Activated CD4-positive, alpha-beta T cell treated with anti-CD3 and anti-CD28 coated beads for 24 hours (primary cell): Measurements from ENCODE around the gene THAP4.
A peak's percentile ranks its signal among the peaks of the same experiment; 100 is the strongest.

Experiments
- DNase-seq, 2 donors: peaks; one replicate each; pipeline ENCODE4 v3.0.0-alpha.2; 2020; ENCODE audit warnings: low read depth in 2 of 2

Gene THAP4

GRCh38 chr2:241638940-241639339 is 2.0 kb upstream of the THAP4 start:
- DNase-seq, result no peak

DNA sequence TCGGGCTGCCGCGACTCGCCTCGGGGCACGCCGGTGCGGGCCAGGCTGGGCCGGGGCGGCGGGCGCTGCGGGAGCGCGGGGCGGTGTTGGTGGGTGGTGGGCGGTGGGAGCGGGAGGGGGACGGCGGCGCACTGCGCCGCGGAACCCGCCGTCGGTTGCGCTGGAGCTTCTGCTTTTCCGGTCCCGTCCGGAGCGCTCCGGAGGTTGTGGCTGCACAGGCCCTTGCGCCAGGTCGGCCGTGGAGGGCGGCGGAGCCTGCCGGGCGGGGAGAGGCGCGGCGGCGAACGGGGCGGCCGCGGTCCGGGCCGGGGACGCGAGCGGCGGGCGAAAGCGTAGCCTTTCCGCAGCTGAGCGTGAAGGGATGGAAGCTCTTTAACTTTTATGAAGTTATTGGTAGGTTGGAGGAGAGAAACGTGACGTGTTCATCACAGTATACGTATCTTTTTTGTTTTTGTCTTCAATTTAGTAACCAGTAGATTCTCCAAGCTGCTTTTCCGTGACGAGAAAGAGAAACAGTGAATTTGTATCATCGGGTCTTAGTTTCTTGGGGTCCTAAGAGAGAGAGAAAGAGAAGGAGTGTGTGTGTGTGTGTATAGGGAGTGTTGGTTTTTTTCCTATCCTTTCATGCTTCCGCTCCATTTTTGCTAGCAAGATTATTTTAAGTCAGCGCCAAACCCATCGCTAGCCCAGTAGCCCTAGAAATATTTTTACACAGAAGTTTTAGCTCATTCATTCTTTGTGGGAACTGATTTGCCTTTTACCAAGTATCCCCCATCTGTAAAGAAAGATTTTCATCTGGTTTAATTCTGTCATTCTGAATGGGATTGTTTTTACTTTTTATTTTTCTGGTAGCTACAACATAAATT is 1.1 kb upstream of the THAP4 start:
- DNase-seq, result peak; percentile 39

GRCh38 chr2:241636182-241637017 is 558 bp downstream of the THAP4 start:
- peak in 1 of 2 donors; percentile 18 for DNase-seq

DNA sequence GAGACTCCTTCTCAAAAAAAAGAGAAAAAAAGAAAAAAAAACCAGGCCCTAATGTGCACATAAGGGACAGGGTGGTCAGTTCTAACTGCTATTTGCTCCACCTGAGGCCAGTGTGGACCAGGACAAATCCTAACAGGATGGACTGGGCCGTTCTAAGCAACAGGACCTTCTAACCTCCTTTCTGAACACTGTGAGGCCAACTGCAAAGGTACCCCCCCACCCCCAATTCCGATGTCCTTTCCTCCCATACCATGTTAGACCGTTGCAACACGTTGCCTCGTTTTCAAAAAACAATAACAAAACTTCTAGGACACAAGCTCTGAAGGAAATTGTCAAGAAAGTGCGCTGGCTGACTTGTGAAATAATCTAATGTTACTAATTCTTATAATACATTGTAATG is 1.2 kb downstream of the THAP4 start:
- DNase-seq, result no peak

DNA sequence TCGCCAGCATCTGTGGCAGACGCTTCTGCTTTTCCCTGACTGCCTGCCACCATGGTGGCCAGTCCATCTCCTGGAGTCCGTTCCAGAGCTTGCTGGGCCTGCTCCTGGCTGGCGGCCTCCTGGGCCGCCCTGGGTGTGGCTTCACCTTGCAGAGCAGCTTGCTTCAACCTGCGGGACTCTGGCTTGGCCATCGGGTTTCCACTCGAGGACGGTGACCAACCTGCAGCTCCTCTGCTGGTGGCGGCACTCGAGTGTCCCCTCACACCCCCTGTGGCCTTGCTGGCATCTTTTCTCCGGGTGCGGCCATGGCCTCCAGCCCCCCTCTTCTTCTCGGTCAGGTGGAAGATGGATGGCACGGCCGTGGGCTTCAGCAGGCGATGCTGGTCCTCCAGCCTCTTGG is 3.4 kb downstream of the THAP4 start:
- DNase-seq, result no peak

- DNase-seq, result no peak
Measured at GRCh38 chr2:241632478-241633325, 4.3 kb downstream of the THAP4 start.

GRCh38 chr2:241629762-241630435 is 7.1 kb downstream of the THAP4 start:
- DNase-seq, result no peak

GRCh38 chr2:241627675-241628074 is 9.3 kb downstream of the THAP4 start:
- DNase-seq, result no peak

DNA sequence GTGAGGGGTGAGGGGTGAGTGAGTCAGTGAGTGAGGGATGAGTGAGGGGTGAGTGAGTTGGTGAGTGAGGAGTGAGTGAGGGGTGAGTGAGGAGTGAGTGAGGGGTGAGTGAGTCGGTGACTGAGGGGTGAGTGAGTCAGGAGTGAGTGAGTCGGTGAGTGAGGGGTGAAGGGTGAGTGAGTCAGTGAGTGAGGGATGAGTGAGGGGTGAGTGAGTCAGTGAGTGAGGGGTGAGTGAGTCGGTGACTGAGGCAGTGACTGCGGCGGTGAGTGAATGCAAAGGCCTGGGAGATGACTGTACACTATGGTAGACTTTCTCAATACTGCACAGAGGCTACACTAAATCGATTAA is 16.6 kb downstream of the THAP4 start:
- DNase-seq, result peak; percentile 33 to 48

GRCh38 chr2:241619597-241620418 is 17.1 kb downstream of the THAP4 start:
- DNase-seq, result no peak

DNA sequence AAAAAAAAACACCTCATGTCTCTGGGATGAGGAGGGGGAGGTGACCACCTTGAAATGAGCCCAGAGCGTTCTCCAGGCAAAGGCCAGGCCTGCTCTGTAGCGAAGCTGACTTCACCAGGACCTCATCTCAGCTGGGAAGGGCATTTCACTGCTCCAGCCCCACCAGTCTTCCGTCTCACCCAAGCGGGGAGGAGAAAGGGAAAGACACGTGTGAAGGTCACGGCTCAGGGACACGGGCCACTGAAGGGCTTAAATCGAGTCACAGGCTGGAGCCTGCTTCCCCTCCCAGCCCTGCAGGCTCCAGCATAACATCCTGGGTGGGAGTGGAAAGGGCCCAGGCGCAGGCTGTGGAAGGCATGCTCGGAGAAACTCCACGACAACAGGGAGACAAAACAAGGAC is 18.1 kb downstream of the THAP4 start:
- no peak for DNase-seq

DNA sequence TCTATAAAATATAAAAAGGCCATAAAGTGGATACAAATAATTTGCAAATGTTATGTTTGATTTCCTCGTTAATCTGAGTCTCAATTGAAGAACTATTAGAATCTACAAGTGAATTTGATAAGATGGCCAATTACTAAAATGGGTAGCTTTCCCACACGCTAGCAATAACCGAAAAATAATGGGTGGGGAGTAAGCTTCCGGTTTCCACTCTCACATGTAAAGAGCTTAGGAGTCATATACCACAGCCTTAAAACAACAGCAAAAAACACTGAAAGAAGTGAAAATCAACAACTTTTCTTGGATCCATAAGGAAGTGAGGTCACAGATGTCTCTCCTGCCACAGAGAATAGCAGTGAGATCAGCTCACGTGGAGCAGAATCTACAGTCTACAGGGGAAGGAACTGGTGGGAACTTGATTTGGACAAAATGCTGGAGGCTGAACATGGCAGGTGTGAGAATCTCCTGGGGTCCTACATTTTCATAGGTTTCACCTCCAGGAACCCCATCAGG is 18.6 kb downstream of the THAP4 start:
- DNase-seq, result no peak

GRCh38 chr2:241617431-241618154 is 19.4 kb downstream of the THAP4 start:
- peak in 1 of 2 donors; percentile 16 for DNase-seq

- no peak for DNase-seq
Measured at GRCh38 chr2:241616168-241617125, 20.5 kb downstream of the THAP4 start.

DNA sequence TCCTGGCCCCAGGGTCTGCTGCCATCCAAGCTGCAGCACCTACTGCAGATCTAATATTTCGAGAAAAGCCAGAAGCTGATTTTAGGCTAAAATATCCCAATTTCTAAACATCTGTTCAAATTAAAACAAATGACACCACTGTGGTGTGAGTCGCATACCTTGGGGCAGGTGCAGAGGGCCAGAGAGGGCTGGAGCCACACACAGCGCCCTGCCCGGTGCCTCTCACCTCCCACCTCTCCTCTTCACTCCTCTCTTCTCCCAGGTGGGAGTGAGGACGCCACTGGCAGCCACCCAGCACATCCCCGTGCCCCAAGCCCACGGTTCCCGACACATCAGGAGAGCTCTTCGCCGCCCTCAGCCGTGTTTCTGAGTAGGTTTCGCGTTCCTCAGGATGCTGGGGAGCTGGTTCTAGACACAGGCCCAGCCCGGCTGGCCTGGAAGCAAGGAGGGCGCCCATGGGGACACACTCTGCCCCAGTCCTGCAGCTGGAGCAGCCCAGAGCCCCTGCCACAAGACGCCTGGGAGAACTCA is 21.4 kb downstream of the THAP4 start:
- DNase-seq, result no peak

GRCh38 chr2:241615041-241615440 is 21.9 kb downstream of the THAP4 start:
- no peak for DNase-seq

DNA sequence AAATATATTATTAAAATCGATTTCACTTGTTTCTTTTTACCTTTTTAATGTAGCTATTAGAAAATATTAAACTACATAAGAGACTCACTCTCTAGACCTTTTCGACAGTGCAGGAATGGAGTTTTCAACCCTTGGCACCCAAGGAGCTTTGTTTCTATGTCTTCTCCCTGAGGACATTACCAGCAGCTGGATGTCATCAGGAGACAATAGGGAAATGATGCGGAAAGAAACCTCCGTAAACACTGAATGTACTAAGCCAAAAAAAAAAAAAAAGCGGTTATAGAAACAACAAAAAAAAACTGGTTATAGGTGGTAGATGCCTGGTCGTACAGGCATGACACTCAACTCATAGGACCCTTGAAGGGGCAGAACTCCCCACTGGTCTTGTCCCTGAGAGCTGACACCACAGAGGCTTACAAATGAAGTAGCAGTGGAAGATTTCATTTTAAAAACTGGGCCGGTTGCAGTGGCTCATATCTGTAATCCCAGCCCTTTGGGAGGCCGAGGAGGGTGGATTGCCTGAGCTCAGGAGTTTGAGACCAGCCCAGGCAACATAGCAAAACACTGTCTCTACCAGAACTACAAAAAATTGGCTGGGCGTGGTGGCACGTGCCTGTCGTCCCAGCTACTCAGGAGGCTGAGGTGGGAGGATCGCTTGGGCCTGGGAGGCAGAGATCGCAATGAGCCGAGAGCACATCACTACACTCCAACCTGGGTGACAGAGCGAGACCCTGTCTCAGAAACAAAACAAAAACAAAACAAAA is 23.8 kb downstream of the THAP4 start:
- no peak for DNase-seq
